ENCODE data around the gene KRT31.
"Not testable (repeated sequence)": the region's sequence is repeated elsewhere in the genome, so short reads cannot be mapped to it uniquely, and the experiment has no call there.

The KRT31 gene

DNA sequence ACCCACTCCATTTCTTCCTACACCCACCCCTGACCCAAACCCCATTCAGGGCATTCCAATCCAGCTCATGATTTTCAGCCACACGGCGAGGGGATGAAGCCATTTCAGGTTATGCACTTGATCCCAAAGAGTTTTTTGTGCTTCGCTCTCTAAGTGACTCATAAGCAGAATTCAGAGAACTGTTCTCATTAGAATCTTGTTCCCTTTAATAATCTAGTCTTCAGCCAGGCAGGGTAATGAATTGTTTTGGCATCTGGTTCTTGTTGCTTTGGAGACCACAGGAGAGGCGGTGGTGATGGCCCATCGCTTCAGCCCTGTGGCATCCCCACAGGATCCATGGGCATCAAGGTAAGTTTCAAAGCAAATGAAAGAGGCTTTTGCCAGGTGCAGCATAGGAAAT, 4.8 kb upstream of the KRT31 start:
- TF ChIP-seq, protein P1, sequence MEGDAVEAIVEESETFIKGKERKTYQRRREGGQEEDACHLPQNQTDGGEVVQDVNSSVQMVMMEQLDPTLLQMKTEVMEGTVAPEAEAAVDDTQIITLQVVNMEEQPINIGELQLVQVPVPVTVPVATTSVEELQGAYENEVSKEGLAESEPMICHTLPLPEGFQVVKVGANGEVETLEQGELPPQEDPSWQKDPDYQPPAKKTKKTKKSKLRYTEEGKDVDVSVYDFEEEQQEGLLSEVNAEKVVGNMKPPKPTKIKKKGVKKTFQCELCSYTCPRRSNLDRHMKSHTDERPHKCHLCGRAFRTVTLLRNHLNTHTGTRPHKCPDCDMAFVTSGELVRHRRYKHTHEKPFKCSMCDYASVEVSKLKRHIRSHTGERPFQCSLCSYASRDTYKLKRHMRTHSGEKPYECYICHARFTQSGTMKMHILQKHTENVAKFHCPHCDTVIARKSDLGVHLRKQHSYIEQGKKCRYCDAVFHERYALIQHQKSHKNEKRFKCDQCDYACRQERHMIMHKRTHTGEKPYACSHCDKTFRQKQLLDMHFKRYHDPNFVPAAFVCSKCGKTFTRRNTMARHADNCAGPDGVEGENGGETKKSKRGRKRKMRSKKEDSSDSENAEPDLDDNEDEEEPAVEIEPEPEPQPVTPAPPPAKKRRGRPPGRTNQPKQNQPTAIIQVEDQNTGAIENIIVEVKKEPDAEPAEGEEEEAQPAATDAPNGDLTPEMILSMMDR (IDR thresholded peaks at IDR 0.05; ENCODE audit: low read depth, low read length) = no peak
- Histone ChIP-seq H3K27me3 (ENCODE audit: insufficient read depth, low read depth, severe bottlenecking) (peaks cover 98% of the 10 kb centered on the region), H3K36me3 (no peaks in the 10 kb centered on the region), H3K9me3 (ENCODE audit: severe bottlenecking) (peaks cover 5% of the 10 kb centered on the region), H3K4me3 (ENCODE audit: low read depth, low read length) (no peak overlapping the region), H3K27ac (no peak overlapping the region)
- no peak for DNase-seq

GRCh38 chr17:41396340-41396739, 1.1 kb downstream of the KRT31 start:
- Histone ChIP-seq H3K36me3 (no peaks in the 10 kb centered on the region), H3K4me3 (ENCODE audit: low read depth, low read length) (no peak overlapping the region), H3K27me3 (ENCODE audit: insufficient read depth, low read depth, severe bottlenecking) (peaks cover 97% of the 10 kb centered on the region), H3K27ac (no peak overlapping the region), H3K9me3 (ENCODE audit: severe bottlenecking) (peaks cover 8% of the 10 kb centered on the region)
- TF ChIP-seq, protein P1 (IDR thresholded peaks at IDR 0.05; ENCODE audit: low read depth, low read length) = no peak
- no peak for DNase-seq

DNA sequence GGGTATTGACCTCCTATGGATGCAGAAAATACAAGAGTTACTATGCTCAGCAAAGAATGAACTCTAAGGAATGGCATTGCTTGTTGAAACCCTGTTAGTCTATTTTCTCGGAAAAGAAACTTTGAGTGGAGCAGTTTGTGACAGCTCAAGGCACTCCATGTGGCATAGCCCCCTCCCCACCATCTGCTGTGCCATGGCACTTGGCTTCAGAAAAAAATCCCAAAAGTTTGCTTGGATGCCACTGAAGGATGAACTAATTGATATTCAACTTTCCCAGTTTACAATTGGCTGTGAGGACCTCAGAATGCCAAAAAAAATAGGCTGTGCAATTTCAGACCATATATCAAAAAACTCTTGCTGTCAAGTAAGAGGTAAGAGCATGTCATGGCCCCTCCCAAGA, 1.8 kb downstream of the KRT31 start:
- TF ChIP-seq, protein P1 (IDR thresholded peaks at IDR 0.05; ENCODE audit: low read depth, low read length) = no peak
- peaks cover 8% of the 10 kb centered on the region for H3K9me3 ChIP-seq (ENCODE audit: severe bottlenecking)
- H3K4me3 ChIP-seq (ENCODE audit: low read depth, low read length) = no peak overlapping the region
- no peak overlapping the region for H3K27ac ChIP-seq
- DNase-seq = no peak
- peaks cover 97% of the 10 kb centered on the region for H3K27me3 ChIP-seq (ENCODE audit: insufficient read depth, low read depth, severe bottlenecking)
- H3K36me3 ChIP-seq = no peaks in the 10 kb centered on the region

DNA sequence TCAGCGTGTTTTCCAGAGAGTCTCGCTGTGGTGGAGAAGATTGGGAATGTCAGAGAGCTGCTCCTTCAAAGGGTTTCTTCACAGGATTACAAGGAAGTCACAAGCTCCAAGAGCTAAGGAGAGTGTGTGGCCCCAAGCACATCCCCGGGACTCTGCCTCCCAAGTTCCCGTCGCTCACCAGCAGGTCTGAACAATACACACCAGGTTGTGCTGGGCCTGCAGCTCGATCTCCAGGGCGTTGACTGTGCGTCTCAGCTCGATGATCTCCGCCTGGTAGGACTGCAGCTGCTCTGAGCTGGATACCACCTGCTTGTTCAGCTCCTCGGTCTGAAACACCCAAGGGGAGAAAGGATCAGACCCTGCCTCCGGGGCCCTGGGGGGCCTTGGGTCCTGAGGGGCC, 2.4 kb downstream of the KRT31 start:
- peaks cover 97% of the 10 kb centered on the region for H3K27me3 ChIP-seq (ENCODE audit: insufficient read depth, low read depth, severe bottlenecking)
- H3K36me3 ChIP-seq; H3K4me3 ChIP-seq (ENCODE audit: low read depth, low read length); H3K9me3 ChIP-seq (ENCODE audit: severe bottlenecking); DNase-seq; H3K27ac ChIP-seq: not testable (repeated sequence)

DNA sequence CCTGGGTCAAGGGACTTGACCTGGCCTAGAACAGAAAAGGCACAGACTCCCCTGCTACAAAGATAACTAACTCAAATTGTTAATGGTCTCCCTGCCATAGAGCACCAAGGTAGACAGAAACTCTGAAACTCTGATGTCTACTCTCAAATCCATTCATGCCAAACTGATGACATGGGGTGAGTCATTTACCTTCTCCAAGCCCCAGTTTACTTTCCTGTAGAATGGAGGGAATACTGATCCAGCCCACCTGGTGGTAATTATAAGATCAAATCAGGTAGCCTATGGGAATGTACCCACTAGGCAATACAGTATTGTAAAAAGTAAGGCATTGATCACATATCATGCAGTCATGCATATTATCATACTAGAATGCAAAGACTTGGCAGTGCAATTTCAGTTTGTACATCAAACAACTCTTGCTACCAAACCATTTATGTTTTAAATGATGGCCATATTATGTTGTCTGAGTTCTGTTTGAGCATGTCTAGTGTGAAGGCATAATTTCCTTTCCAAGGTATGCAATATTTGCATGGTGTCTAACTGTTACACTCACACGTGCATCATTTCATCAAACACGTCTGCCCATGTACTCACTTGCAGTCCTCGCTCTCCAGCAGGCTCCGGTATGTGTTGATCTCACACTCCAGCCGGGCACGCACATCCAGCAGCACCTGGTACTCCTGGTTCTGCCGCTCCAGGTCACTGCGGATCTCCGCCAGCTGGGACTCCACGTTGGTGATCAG, 3.0 kb downstream of the KRT31 start:
- H3K4me3 ChIP-seq (ENCODE audit: low read depth, low read length) = no peak overlapping the region
- H3K27me3 ChIP-seq (ENCODE audit: insufficient read depth, low read depth, severe bottlenecking) = peaks cover 97% of the 10 kb centered on the region
- TF ChIP-seq, protein P1 (IDR thresholded peaks at IDR 0.05; ENCODE audit: low read depth, low read length) = no peak
- DNase-seq = no peak
- peaks cover 7% of the 10 kb centered on the region for H3K9me3 ChIP-seq (ENCODE audit: severe bottlenecking)
- no peak overlapping the region for H3K27ac ChIP-seq
- no peaks in the 10 kb centered on the region for H3K36me3 ChIP-seq

- Histone ChIP-seq H3K27me3 (ENCODE audit: insufficient read depth, low read depth, severe bottlenecking) (peaks cover 96% of the 10 kb centered on the region), H3K4me3 (ENCODE audit: low read depth, low read length) (no peak overlapping the region), H3K9me3 (ENCODE audit: severe bottlenecking) (peaks cover 3% of the 10 kb centered on the region), H3K27ac (no peak overlapping the region), H3K36me3 (no peaks in the 10 kb centered on the region)
- DNase-seq = no peak
- TF ChIP-seq, protein P1 (IDR thresholded peaks at IDR 0.05; ENCODE audit: low read depth, low read length) = no peak
Observed at GRCh38 chr17:41393826-41394225, 3.6 kb downstream of the KRT31 start.
